Endodermal cell (in vitro differentiated cells): ENCODE results near the gene VGLL1. TPM values are rescaled to one million over a fixed set of nuclear protein-coding genes. Genes with fewer than 3 reads are reported as not detected.
A peak's percentile ranks its signal among the peaks of the same experiment; 100 is the strongest.

Source experiments
- DNase-seq: peaks from one replicate; pipeline ENCODE4 v3.0.0-alpha.2; 2017
- H3K27ac ChIP-seq: 2 replicates; pipeline ENCODE4 v1.5.1; 2013; ENCODE audit warnings: mild to moderate bottlenecking, low read depth, low read length, moderate library complexity
- H3K27me3 ChIP-seq: 2 replicates; pipeline ENCODE4 v1.6.1; 2013; ENCODE audit warnings: mild to moderate bottlenecking, low read length, moderate library complexity; ENCODE audit not compliant: insufficient read depth, control insufficient read depth, poor library complexity, severe bottlenecking
- H3K36me3 ChIP-seq: 2 replicates; pipeline ENCODE4 v1.7.0; 2013; ENCODE audit warnings: mild to moderate bottlenecking, low read length, moderate library complexity; ENCODE audit not compliant: control insufficient read depth, insufficient read depth
- H3K4me1 ChIP-seq: one replicate; pipeline ENCODE4 v1.7.0; 2013; ENCODE audit warnings: low read length; ENCODE audit not compliant: control insufficient read depth, insufficient read depth
- H3K4me3 ChIP-seq: 2 replicates; pipeline ENCODE4 v1.5.1; 2013; ENCODE audit warnings: mild to moderate bottlenecking, low read length, moderate library complexity
- H3K9ac ChIP-seq: 2 replicates; pipeline ENCODE4 v1.6.1; 2013; ENCODE audit warnings: mild to moderate bottlenecking, low read length, moderate library complexity; ENCODE audit not compliant: poor library complexity, severe bottlenecking; ENCODE audit errors: extremely low read depth
- H3K9me3 ChIP-seq: 2 replicates; pipeline ENCODE4 v1.6.1; 2013; ENCODE audit warnings: mild to moderate bottlenecking, low read length, moderate library complexity; ENCODE audit not compliant: control insufficient read depth
- H3K27ac Mint-ChIP-seq: 2 replicates; pipeline ENCODE4 v1.8.0; 2020; ENCODE audit warnings: mixed read lengths
- H3K27me3 Mint-ChIP-seq: 2 replicates; pipeline ENCODE4 v1.8.0; 2021; ENCODE audit warnings: mild to moderate bottlenecking, mixed read lengths; ENCODE audit not compliant: insufficient read depth
- H3K36me3 Mint-ChIP-seq: 2 replicates; pipeline ENCODE4 v1.8.0; 2020; ENCODE audit warnings: low read depth, mixed read lengths
- H3K4me1 Mint-ChIP-seq: 2 replicates; pipeline ENCODE4 v1.8.0; 2020; ENCODE audit warnings: mixed read lengths
- H3K4me3 Mint-ChIP-seq: 2 replicates; pipeline ENCODE4 v1.8.0; 2020; ENCODE audit warnings: mild to moderate bottlenecking, moderate library complexity, mixed read lengths
- H3K9me3 Mint-ChIP-seq: 2 replicates; pipeline ENCODE4 v1.8.0; 2020; ENCODE audit warnings: mild to moderate bottlenecking, mixed read lengths
- CTCF ChIP-seq: fragments of 200-600 bp; sonication (generic); conservative IDR thresholded peaks from 2 replicates; pipeline ENCODE4 v1.5.0; 2021; ENCODE audit warnings: antibody characterized with exemption, mild to moderate bottlenecking
- WGBS, 2 experiments: methylation state at CpG; one replicate each; pipeline versions ENCODE4 v1.1.5 to v1.1.7; 2013; ENCODE audit warnings: missing lambda C conversion rate in 2 of 2, mixed read lengths in 1 of 2; ENCODE audit not compliant: insufficient coverage in 1 of 2, insufficient read length in 1 of 2; 5-methylcytosine and 5-hydroxymethylcytosine counted together
- total RNA-seq, 2 donors: library from RNA; stranded (reverse); fragmentation: NEBNext Ultra II Directional in 1 of 2; extraction: Animal tissue kit (Norgen Biotek cat#: 25700) in 1 of 2; gene quantifications; 2 replicates in 1 of 2; 3 replicates in 1 of 2; pipeline ENCODE4 v1.2.1, GENCODE V29; 2021

The VGLL1 gene
- total RNA-seq, 2 donors from 2014 or later, result not detected

- Histone ChIP-seq H3K9ac (no peak overlapping the region), H3K36me3 (no peaks in the 10 kb centered on the region), H3K27me3 (no peaks in the 10 kb centered on the region), H3K9me3 (no peaks in the 10 kb centered on the region), H3K27ac (no peak overlapping the region), H3K4me1 (no peaks in the 10 kb centered on the region), H3K4me3 (no peak overlapping the region)
- DNase-seq, result peak; percentile 60
- WGBS, 2 experiments, result 81% methylated on average over 7 of the region's 8 CpGs; no CpG with 5 or more reads in 1 of the 2 experiments
- H3K9me3 Mint-ChIP-seq, result peaks cover 54% of the 10 kb centered on the region
- no peak overlapping the region for H3K4me3 Mint-ChIP-seq
- peaks cover 6% of the 10 kb centered on the region for H3K27me3 Mint-ChIP-seq
- H3K36me3 Mint-ChIP-seq, result no peaks in the 10 kb centered on the region
- H3K27ac Mint-ChIP-seq, result no peak overlapping the region
- TF ChIP-seq CTCF, result no peak
- H3K4me1 Mint-ChIP-seq, result no peaks in the 10 kb centered on the region
These were observed 3.2 kb upstream of the VGLL1 start for GRCh38 chrX:136528645-136529315.

GRCh38 chrX:136529795-136530194, 2.2 kb upstream of the VGLL1 start:
- no peak overlapping the region for H3K4me3 ChIP-seq
- H3K27me3 ChIP-seq, result no peaks in the 10 kb centered on the region
- no peaks in the 10 kb centered on the region for H3K36me3 ChIP-seq
- Mint-ChIP-seq H3K4me3 (no peak overlapping the region), H3K4me1 (no peaks in the 10 kb centered on the region), H3K27ac (no peak overlapping the region), H3K9me3 (peaks cover 58% of the 10 kb centered on the region), H3K36me3 (no peaks in the 10 kb centered on the region), H3K27me3 (peaks cover 9% of the 10 kb centered on the region)
- H3K27ac ChIP-seq, result no peak overlapping the region
- H3K4me1 ChIP-seq, result no peaks in the 10 kb centered on the region
- H3K9me3 ChIP-seq, result no peaks in the 10 kb centered on the region
- no peak for TF ChIP-seq CTCF
- DNase-seq, result no peak
- H3K9ac ChIP-seq, result no peak overlapping the region
- WGBS, 2 experiments, result 77% methylated on average over 2 of the region's 2 CpGs; no CpG with 5 or more reads in 1 of the 2 experiments

DNA sequence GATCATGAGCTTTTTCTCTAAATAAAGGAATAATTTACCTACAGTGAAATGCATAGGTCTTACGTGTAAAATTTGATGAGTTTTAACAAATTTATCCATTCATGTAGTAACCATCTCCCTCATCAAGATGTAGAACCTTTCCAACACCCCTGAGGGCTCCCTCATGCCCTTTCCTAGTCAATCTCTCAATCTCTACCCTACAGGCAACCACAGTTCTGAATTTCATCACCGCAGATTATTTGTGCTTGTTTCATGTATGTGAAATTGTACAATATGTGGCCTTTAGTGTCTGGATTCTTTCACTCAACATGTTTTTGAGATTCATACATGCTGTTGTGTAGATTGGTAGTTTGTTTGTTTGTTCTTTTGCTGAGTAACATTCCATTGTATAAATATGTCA, 2.1 kb downstream of the VGLL1 start:
- Mint-ChIP-seq H3K9me3 (peaks cover 51% of the 10 kb centered on the region), H3K4me1 (no peaks in the 10 kb centered on the region), H3K27me3 (peaks cover 7% of the 10 kb centered on the region), H3K4me3 (no peak overlapping the region), H3K36me3 (no peaks in the 10 kb centered on the region), H3K27ac (no peak overlapping the region)
- Histone ChIP-seq H3K4me1 (no peaks in the 10 kb centered on the region), H3K9me3 (no peaks in the 10 kb centered on the region), H3K27ac (no peak overlapping the region), H3K27me3 (no peaks in the 10 kb centered on the region), H3K4me3 (no peak overlapping the region), H3K9ac (no peak overlapping the region), H3K36me3 (no peaks in the 10 kb centered on the region)
- no peak for TF ChIP-seq CTCF
- 100% methylated on average over 1 of the region's 2 CpGs; no CpG with 5 or more reads in 1 of the 2 experiments for WGBS, 2 experiments
- DNase-seq, result no peak
